Endothelial cell of umbilical vein (primary cell): ENCODE measurements around the gene GPR137. TPM values are rescaled to one million over a fixed set of nuclear protein-coding genes. Genes with fewer than 3 reads are reported as not detected.
"Not testable (repeated sequence)": the region's sequence is repeated elsewhere in the genome, so short reads cannot be mapped to it uniquely, and the experiment has no call there.

Source experiments
- BruUV-seq: library from RNA; stranded (reverse); fragments of 400-500 nt; replicated peaks from 2 replicates; lab custom pipeline; 2021; lab: Mats Ljungman, UMichigan
- CTCF ChIA-PET: fragments of 300-600, 350-600 bp; sonication (Branson Sonifier 250); formaldehyde crosslinking; loops from one replicate; lab custom pipeline; 2021; ENCODE audit warnings: antibody characterized with exemption, inconsistent platforms; lab: Charles Lee
- POLR2A ChIA-PET: fragments of 300-600, 350-600 bp; sonication (Branson Sonifier 250); formaldehyde crosslinking; loops from one replicate; lab custom pipeline; 2021; ENCODE audit warnings: antibody characterized with exemption, inconsistent platforms; lab: Charles Lee
- DNase-seq: peaks from one replicate; pipeline ENCODE4 v3.0.0-alpha.2; 2011; ENCODE audit warnings: low read depth, low spot score
- FAIRE-seq: peaks from 2 replicates; lab custom pipeline; 2011; peaks lifted over from hg19 to GRCh38; lab: Jason Lieb, UNC
- H2AFZ ChIP-seq: 2 replicates; pipeline ENCODE4 v1.6.0; 2012; ENCODE audit warnings: low read depth, low read length, control low read depth, inconsistent platforms
- H3K27ac ChIP-seq: 2 replicates; pipeline ENCODE4 v1.5.1; 2011; ENCODE audit warnings: low read depth, mild to moderate bottlenecking, control low read depth, low read length, moderate library complexity; ENCODE audit not compliant: insufficient read depth
- H3K27me3 ChIP-seq, 2 experiments: 2 replicates each; pipeline versions ENCODE4 v1.6.0 to v1.6.1; 2011; ENCODE audit warnings: low read length in 2 of 2, mixed read lengths in 1 of 2; ENCODE audit not compliant: control insufficient read depth in 2 of 2, insufficient read depth in 2 of 2
- H3K36me3 ChIP-seq, 2 experiments: 2 replicates in 1 of 2; 3 replicates in 1 of 2; pipeline ENCODE4 v1.5.1; 2011; ENCODE audit warnings: low read length in 2 of 2, mild to moderate bottlenecking in 1 of 2, moderate library complexity in 1 of 2; ENCODE audit not compliant: control insufficient read depth in 2 of 2, insufficient read depth in 2 of 2; ENCODE audit errors: extremely low read depth in 1 of 2
- H3K4me1 ChIP-seq: 3 replicates; pipeline ENCODE4 v1.5.1; 2011; ENCODE audit warnings: mild to moderate bottlenecking, low read length; ENCODE audit not compliant: control insufficient read depth, insufficient read depth; ENCODE audit errors: extremely low read depth
- H3K4me2 ChIP-seq: 2 replicates; pipeline ENCODE4 v1.6.1; 2011; ENCODE audit warnings: low read length, control low read depth, mixed read lengths; ENCODE audit not compliant: insufficient read depth
- H3K4me3 ChIP-seq, 3 experiments: fragments of 200-600 bp in 1 of 3; sonication (generic), shearing (Covaris generic) in 1 of 3; replicated peaks in 1 of 3; 2 replicates each; pipeline ENCODE4 v1.5.1; 2011 to 2016; ENCODE audit warnings: control low read depth in 3 of 3, low read length in 3 of 3, mild to moderate bottlenecking in 2 of 3, inconsistent platforms in 1 of 3, low read depth in 1 of 3, moderate library complexity in 1 of 3; ENCODE audit not compliant: insufficient read depth in 1 of 3
- H3K79me2 ChIP-seq: 2 replicates; pipeline ENCODE4 v1.6.0; 2012; ENCODE audit warnings: low read length, inconsistent platforms; ENCODE audit not compliant: control insufficient read depth, insufficient read depth
- H3K9ac ChIP-seq: replicated peaks from 2 replicates; pipeline ENCODE3; 2011; ENCODE audit warnings: low read length, control low read depth; ENCODE audit not compliant: insufficient read depth; ENCODE audit errors: extremely low read depth
- H3K9me1 ChIP-seq: replicated peaks from 3 replicates; pipeline ENCODE4 v1.6.0; 2011; ENCODE audit warnings: mild to moderate bottlenecking, low read length; ENCODE audit not compliant: control insufficient read depth, insufficient read depth; ENCODE audit errors: extremely low read depth
- H3K9me3 ChIP-seq: replicated peaks from 2 replicates; pipeline ENCODE4 v1.5.1; 2012; ENCODE audit warnings: low read length, inconsistent platforms; ENCODE audit not compliant: control insufficient read depth, insufficient read depth
- H4K20me1 ChIP-seq: replicated peaks from 2 replicates; pipeline ENCODE3; 2011; ENCODE audit warnings: mild to moderate bottlenecking, low read length; ENCODE audit not compliant: control insufficient read depth, insufficient read depth; ENCODE audit errors: extremely low read depth
- EZH2 ChIP-seq: IDR thresholded peaks from 2 replicates; pipeline ENCODE4 v1.6.1; 2012; ENCODE audit warnings: borderline replicate concordance, low read depth, mild to moderate bottlenecking, moderate library complexity, low read length, inconsistent platforms; ENCODE audit not compliant: severe bottlenecking
- FOS ChIP-seq: IDR thresholded peaks from 2 replicates; pipeline ENCODE4 v1.6.1; 2011; ENCODE audit warnings: mild to moderate bottlenecking, low read length, moderate library complexity, borderline replicate concordance; ENCODE audit not compliant: insufficient read depth
- GATA2 ChIP-seq: IDR thresholded peaks from 2 replicates; pipeline ENCODE4 v1.7.0; 2011; ENCODE audit warnings: low read depth, mild to moderate bottlenecking, moderate library complexity, mixed read lengths, low read length; ENCODE audit not compliant: insufficient read length, insufficient read depth
- JUN ChIP-seq: IDR thresholded peaks from 2 replicates; pipeline ENCODE4 v1.6.1; 2011; ENCODE audit warnings: borderline replicate concordance, low read depth; ENCODE audit not compliant: insufficient read length, insufficient read depth
- MYC ChIP-seq: IDR thresholded peaks from one replicate; pipeline ENCODE4 v1.6.1; 2011; ENCODE audit warnings: mild to moderate bottlenecking, low read depth, low read length
- POLR2A ChIP-seq: IDR thresholded peaks from 2 replicates; pipeline ENCODE4 v1.6.1; 2012; ENCODE audit warnings: low read depth, mild to moderate bottlenecking, control low read depth, low read length
- POLR2AphosphoS5 ChIP-seq: IDR thresholded peaks from 2 replicates; pipeline ENCODE4 v1.6.1; 2012; ENCODE audit warnings: low read depth, mild to moderate bottlenecking, control low read depth, low read length, moderate library complexity; ENCODE audit not compliant: insufficient read depth
- dilution Hi-C: fragments of 300-500 bp; cut with MboI; formaldehyde crosslinking; loops from one replicate; pipeline ENCODE4 v1.15.0; 2019; ENCODE audit warnings: low sequenced_read_pairs; ENCODE audit not compliant: extremely low pct_ligation_motif_present
- intact Hi-C: fragments of 100-400 bp; cut with micrococcal nuclease; formaldehyde crosslinking; loops from one replicate; pipeline ENCODE4 v1.10.0; 2022
- polyA plus RNA-seq, 4 experiments: library from polyadenylated mRNA; depleted of rRNA in 3 of 4; stranded (reverse) in 3 of 4; unstranded in 1 of 4; fragments of >200 nt; gene quantifications; 2 replicates each; pipeline versions ENCODE4 v1.2.1 to v1.2.3, GENCODE V29; 2011 to 2012; ENCODE audit warnings: missing spikeins in 1 of 4
- total RNA-seq: library from RNA; stranded (reverse); gene quantifications from 2 replicates; pipeline ENCODE4 v1.2.3, GENCODE V29; 2021
- TF ChIP-seq, protein P1 (sequence below), 2 donors: IDR thresholded peaks; 1 replicate in 1 of 2; 2 replicates in 1 of 2; pipeline ENCODE4 v1.5.1; 2011; ENCODE audit warnings: low read length in 2 of 2, mild to moderate bottlenecking in 2 of 2, moderate library complexity in 2 of 2, control low read depth in 1 of 2, inconsistent platforms in 1 of 2, low read depth in 1 of 2; ENCODE audit not compliant: insufficient read depth in 1 of 2; ENCODE audit errors: extremely low read depth in 1 of 2
- TF ChIP-seq, protein P2 (sequence below): IDR thresholded peaks from 2 replicates; pipeline ENCODE4 v1.6.1; 2011; ENCODE audit not compliant: insufficient read depth, insufficient read length

The GPR137 gene
- total and polyA plus RNA-seq, 2 donors (not counting 3 experiments of a cell fraction or from before 2014, with no cell fraction given), result 40.9 to 42.5 TPM

DNA sequence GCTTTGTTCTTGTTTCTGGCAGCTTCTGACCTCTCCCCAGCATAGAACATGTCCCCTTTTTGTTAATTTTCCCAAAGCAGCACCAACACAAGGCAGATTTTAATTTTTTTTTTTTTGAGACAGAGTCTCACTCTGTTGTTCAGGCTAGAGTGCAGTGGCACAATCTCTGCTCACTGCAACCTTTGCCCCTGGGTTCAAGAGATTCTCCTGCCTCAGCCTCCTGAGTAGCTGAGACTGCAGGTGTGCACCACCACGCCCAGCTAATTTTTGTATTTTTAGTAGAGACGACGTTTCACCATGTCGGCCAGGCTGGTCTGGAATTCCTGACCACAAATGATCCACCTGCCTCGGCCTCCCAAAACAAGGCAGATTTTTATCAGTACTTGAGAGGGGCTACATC lies 22.1 kb downstream of the GPR137 start:
- H3K9me1 ChIP-seq, H3K27me3 ChIP-seq, DNase-seq, H3K27ac ChIP-seq, H4K20me1 ChIP-seq, H3K36me3 ChIP-seq, H3K9me3 ChIP-seq, H2AFZ ChIP-seq, intact Hi-C loops, POLR2A ChIA-PET, H3K4me2 ChIP-seq, H3K9ac ChIP-seq, H3K4me1 ChIP-seq, dilution Hi-C loops, H3K4me3 ChIP-seq, H3K79me2 ChIP-seq, FAIRE-seq: not testable (repeated sequence)
- CTCF ChIA-PET, result interaction anchor here (1.3 to 5.6 kb wide), 3 partner anchors 10 to 48 kb away, joined by 3 to 52 read pairs (median 4); partner anchors contain the start of genes PRDX5 and TRMT112
- TSS peak; percentile 28 for BruUV-seq

DNA sequence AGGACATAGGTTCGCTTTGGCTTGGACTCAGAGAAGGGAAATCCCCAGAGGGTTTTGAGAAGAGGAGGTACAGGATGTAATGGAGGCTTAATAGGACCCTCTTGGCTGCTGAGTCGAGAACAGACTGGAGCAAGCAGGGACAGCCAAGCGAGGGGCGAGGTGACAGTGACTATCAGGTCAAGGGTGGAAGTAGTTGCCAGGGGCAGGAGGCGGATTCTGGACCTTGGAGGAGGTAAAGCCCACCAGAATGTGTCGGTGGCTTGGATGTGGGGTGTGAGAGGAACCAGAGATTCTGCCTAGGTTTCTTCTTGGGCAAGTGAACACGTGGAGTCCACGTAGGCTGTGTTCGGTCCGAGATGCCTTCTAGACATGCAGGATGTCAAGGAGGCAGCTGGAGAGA lies 27.3 kb downstream of the GPR137 start:
- TF ChIP-seq FOS (no peak), POLR2A (no peak), GATA2 (no peak), JUN (no peak), MYC (no peak), POLR2AphosphoS5 (no peak), EZH2 (no peak)
- TF ChIP-seq, protein P1, sequence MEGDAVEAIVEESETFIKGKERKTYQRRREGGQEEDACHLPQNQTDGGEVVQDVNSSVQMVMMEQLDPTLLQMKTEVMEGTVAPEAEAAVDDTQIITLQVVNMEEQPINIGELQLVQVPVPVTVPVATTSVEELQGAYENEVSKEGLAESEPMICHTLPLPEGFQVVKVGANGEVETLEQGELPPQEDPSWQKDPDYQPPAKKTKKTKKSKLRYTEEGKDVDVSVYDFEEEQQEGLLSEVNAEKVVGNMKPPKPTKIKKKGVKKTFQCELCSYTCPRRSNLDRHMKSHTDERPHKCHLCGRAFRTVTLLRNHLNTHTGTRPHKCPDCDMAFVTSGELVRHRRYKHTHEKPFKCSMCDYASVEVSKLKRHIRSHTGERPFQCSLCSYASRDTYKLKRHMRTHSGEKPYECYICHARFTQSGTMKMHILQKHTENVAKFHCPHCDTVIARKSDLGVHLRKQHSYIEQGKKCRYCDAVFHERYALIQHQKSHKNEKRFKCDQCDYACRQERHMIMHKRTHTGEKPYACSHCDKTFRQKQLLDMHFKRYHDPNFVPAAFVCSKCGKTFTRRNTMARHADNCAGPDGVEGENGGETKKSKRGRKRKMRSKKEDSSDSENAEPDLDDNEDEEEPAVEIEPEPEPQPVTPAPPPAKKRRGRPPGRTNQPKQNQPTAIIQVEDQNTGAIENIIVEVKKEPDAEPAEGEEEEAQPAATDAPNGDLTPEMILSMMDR (IDR thresholded peaks at IDR 0.05; ENCODE audit: extremely low read depth in 1 of 2, insufficient read depth in 1 of 2, low read depth in 1 of 2, low read length in 2 of 2), result no peak
- TF ChIP-seq, protein P2, sequence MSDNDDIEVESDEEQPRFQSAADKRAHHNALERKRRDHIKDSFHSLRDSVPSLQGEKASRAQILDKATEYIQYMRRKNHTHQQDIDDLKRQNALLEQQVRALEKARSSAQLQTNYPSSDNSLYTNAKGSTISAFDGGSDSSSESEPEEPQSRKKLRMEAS, result no peak
- ChIA-PET POLR2A (no interaction called here), CTCF (interaction anchor here (1.2 to 1.6 kb wide), 2 partner anchors 19 to 42 kb away, joined by 3 to 10 read pairs; no protein-coding TSS in a partner anchor)
- intact Hi-C loops (no loop called here), dilution Hi-C loops (no loop called here)
- FAIRE-seq, result no peak
- Histone ChIP-seq H4K20me1 (no peaks in the 10 kb centered on the region), H3K36me3 (peaks cover 2 to 7% of the 10 kb centered on the region in 2 experiments), H3K9me1 (no peaks in the 10 kb centered on the region), H3K4me1 (peaks cover 4% of the 10 kb centered on the region), H3K27me3 (no peaks in the 10 kb centered on the region), H3K79me2 (peaks cover 2% of the 10 kb centered on the region), H3K9ac (no peak overlapping the region), H3K4me2 (no peak overlapping the region), H2AFZ (no peak overlapping the region), H3K9me3 (no peaks in the 10 kb centered on the region), H3K27ac (no peak overlapping the region), H3K4me3 (no peak overlapping the region)
- DNase-seq, result no peak
- no TSS peak for BruUV-seq
